Anterior cingulate cortex (tissue), 58 donors: Measurements from ENCODE around the gene NAALADL2.
"Not testable (repeated sequence)": the region's sequence is repeated elsewhere in the genome, so short reads cannot be mapped to it uniquely, and the experiment has no call there.

Experiments
- DNase-seq, 58 donors: peaks; one replicate each; lab custom pipeline; 2025; lab: John Stamatoyannopoulos, UW

Gene NAALADL2

DNA sequence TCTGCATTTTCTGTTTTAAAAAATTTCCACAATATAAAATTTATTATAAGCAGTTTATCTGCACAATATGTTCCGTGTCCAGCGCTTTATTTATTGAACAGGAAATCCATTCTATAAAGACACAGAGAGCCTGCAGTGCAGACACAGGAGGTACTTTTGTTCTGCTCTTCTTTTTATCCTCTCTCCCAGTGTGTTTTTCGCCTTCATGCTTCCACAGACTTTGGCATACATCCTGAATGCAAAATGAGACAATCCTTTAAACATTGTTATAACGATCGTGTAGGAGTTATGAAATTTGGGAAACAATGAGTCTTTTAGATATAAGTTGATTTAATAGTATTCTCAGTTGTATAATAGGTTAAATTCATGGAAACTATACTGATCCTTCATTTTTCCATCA, 749.2 kb downstream of the NAALADL2 start:
- peak in 1 of 58 donors; percentile 0 for DNase-seq

DNA sequence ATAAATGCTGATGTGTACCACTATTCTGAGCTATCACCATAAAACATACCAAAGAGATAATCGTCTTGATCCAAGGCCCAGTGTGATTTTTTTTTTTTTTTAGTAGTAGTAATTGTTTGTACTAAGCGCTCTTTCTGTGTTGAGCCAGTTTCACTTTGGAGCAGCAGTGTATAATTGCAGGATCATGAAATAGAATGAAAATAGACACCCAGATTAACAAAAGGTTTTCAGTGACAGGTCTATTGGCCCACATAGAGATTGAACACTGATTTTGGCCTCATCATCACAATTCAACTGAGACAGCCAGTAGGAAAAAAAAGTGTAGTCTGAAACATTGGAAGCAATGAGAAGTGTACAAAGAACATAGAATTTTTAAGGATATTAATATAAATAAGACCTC, 749.8 kb downstream of the NAALADL2 start:
- no peak for DNase-seq

DNA sequence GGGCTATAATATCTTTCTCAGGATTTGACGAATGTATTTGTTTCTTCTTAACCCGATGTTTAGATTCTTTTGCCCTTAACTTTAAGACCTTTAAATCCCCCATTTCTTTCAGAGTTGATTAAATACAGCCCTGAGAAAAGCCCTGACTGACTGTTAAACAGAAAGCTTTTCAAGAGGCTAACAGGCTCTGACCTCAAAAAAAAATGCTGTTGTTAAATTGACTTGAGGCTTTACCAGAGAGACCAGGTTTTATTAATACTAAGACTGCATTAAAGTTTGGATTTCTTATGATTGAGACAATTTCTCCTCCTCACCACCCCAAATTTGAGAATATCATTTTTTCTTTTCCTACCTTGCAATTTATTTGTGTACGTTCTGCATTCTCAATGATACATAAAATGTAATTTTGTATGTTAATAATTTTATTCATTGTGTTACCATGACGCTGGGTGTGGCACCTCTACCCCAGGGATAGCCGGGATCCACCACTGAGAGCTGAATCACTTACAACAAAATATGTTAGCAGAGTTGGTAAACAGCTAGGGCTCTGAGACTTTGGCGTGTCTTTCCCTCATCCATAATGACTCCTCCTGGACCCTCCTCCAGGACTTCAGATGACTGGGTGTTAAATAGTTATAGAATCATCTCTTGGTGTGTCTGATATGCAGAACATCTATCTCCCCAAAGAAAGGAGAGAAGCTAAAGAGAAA, 753.5 kb downstream of the NAALADL2 start:
- DNase-seq = no peak

DNA sequence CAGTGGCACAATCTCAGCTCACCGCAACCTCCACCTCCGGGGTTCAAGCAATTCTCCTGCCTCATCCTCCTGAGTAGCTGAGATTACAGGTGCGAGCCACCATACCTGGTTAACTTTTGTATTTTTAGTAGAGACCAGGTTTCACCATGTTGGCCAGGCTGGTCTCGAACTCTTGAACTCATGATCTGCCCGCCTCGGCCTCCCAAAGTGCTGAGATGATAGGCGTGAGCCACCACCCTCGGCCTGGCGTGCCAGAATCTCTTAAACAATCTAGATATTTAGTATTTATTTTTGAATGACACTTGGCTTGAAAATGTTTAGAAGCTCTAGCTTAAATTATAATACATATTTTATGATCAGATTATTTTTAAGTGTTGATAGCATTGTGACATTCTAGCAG, 755.0 kb downstream of the NAALADL2 start:
- not testable (repeated sequence) for DNase-seq

DNA sequence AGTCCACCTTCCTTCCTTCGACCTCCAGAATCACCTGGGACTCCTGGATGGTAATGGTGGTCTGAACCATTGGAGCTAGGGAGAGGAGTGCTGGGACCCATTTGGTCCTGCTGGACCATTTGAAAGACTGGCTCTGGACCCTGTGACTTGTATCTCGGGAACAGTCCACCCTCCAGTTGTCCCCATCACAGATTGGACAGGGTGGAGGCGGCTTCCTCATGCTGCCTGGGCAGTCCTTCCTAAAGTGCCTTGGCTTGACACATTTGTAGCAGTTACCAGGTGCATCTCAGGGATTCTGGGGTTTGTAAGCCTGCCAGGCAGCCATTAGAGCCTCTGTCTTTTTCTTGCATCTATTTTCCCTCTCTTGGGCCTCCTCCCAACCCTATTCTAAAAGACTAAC, 758.1 kb downstream of the NAALADL2 start:
- DNase-seq = no peak

DNA sequence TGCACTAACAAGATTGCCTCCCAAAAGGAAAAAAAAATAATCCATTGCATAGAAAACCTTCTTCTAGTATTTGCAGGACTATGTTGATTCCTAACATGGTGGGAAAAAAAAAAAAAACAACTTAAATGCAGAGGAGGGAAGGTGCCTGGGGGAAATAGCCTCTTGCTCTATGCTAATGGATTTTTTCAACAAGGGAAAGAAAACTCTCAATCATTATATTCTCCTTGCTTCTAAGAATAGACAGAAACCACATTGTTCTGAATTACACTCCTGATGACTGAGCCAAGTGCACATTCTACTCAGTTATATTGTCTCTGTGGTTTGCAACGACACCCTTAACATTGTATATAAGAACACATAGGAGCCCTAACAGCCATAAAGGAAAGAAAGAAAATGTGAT, 760.2 kb downstream of the NAALADL2 start:
- no peak for DNase-seq

DNA sequence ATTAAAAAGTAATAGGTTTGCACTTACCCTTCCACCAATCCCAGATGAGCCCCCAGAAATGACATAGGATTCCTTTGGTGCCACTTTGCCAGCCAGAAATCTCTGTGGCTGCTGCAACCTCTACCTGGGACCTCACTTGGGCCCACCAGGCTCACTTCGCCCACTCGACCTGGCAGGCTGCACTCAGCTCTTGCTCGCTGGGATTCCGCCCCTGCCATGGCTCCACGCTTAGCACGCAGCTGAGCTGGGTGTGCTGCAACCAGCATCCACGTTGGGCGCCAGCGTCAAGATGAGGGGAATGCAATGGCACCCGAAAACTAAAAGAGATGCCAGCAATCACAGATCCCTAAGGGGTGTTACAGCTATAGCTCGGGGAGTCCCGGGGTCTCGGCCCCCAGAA, 761.0 kb downstream of the NAALADL2 start:
- no peak for DNase-seq

DNA sequence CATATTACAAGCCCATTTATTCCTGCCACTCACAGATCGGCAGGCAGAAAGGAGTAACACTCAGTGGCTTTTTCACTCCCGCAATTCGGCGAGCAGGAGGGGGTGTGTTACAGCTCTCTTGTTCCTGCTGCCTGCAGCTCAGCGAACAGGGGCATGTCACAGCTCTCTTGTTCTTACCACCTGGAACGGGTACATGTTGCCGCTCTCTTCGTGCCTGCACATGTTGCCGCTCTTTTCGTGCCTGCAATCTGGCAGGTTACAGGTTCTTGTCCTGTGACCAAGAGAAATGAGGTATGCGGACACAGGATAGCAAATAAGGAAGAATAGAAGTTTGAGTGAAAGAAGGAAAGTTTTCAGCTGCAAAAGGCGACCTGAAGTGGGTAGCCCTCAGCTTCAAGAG, 761.4 kb downstream of the NAALADL2 start:
- DNase-seq = no peak

DNA sequence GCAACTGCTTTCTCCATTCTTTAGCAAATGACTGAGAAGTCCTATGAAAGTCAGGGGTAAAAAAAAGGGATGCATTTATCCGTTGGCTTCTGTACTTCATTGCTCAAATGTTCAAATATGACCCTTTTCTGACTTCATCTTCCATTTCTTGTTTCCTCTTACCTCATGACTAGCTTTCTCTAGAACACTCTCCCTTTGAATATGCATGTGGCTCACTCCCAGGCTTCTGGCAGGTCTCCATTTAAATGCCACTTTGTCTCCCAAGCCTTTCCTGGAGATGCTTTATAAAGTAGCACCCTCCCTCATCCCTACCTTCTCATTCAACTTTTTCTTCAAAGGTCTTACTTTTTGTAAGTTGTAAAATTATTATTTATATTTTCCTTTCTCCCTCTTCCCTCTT, 781.8 kb downstream of the NAALADL2 start:
- DNase-seq = no peak

DNA sequence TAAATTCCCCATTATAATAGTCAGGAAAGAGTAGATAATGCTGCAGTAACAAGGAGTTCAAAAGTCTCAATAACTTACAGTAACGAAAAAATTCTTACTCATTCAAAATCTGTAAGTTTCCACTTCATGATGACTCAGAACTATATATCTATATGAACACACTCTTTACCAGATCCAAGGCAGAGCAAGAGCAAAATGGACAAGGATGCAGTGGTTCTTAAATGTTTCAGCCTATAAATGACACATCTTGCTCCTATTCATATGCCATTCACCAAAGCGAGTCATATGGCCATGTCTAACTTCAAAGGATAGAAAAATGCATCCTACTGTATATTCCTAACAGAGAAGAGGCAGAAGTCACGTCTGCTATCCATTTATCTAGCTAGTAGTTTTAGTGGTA, 787.7 kb downstream of the NAALADL2 start:
- no peak for DNase-seq

DNA sequence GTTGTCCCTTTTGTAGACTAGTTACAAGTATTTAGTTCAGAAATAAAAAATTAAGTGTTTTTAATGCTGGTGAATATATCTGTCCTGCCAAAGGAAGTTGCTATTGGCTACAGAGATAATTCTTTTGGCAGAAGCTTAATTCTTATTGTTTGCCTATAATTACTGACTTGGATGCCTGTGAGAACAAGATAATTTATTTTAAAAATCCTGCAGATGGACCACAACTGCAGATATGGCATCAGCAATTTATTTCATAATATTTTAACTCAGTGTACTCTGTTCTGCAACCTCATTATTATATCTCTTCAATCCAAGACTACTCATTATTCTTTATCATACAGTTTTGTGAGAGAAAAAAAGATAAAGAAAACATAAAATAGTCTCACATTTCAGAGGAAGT, 789.8 kb downstream of the NAALADL2 start:
- DNase-seq = no peak

DNA sequence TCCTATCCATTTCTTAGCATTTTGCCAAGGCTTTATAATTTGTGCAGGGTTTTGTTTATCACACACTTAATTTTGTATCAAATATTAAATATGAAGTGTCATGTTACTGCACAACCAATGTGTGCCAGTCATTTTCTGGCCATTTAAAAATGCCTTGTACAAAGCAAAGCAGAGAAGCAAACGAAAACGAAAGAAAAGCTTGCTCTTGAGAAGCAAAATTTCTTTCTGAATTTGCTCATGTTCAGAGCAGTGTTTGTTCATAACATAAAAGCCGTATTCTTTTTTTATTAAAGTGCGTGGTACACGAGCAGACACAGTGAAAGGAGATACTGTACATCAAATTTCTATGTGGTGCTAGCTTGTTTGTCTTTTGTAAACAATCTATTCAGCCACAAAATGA, 792.6 kb downstream of the NAALADL2 start:
- no peak for DNase-seq

DNA sequence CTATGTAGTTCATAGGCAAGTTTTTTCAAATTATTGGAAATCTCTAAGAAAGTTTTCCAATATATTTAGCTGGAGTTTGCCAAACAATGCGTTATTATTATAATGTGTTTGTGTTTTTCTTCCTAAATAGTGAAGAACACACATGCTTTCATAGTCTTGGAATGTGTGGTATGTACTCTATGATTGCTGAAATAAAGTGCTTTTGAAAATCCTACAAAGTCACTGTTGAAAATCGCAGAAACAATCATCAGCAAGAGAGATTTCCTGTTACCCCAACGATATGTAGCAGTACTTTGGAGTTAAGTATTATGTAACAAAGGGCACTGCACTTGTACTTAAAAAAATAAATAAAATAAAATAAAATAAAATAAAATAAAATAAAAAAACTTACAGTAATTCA, 796.2 kb downstream of the NAALADL2 start:
- no peak for DNase-seq

DNA sequence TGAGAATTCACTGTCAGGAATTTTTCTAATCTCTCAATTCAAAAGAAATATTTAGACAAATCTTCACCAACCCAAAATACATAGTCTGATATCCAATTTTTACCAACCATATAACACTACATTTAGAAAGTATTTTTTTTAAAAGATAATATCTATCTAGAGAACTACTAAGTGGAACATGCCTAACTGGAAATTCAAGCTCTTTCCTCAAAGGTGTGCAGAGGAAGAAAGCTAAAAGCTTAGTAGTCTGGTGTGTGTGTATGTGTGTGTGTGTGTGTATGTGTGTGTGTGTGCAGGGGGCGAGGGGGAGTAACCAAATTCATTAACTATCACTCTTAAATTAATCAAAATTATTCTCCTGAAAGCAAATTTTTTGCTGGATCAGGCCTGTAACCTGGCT, 797.3 kb downstream of the NAALADL2 start:
- DNase-seq = no peak

DNA sequence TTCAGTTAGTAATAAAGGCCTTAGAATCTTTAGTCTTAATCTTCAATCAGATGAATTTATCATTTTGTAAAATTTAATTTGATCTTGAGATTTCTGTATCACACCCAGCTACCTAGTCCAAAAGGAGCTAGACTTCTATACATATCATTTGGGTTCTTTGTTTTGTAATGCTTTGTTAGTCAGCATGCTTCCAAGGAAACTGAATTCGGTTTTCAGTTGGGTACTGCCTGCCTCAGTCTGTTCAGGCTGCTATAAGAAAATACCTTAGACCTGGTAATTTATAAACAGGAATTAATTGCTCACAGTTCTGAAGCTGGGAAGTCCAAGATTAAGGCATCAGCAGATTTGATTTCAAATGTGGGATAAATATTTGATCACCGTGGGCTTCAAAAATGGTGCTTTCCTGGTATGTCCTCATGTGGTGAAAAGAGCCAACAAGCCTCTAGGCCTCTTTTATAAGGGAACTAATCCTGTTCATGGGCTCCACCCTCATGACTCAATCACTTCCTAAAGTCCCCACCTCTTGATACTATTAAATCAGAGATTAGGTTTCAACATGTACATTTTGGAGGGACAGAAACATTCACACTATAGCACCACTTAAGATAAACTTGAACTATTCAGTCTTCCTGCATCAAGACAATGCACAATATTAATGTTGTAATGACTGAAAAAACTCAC, 800.7 kb downstream of the NAALADL2 start:
- no peak for DNase-seq

DNA sequence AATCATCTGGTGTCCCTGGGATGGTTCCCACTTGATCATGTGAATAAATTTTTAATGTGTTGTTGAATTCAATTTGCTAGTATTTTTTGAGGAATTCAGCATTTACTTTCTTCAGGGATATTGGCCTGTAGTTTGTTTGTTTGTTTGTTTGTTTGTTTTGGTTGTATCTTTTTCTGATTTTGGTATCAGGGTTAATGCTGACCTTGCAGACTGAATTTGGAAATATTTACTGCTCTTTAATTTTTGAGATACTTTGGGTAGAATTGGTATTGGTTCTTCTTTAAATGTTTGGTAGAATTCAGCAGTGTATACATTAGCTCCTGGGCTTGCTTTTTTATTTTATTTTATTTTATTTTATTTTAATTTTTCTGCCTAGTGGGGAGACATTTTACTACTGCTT, 803.7 kb downstream of the NAALADL2 start:
- DNase-seq = no peak

DNA sequence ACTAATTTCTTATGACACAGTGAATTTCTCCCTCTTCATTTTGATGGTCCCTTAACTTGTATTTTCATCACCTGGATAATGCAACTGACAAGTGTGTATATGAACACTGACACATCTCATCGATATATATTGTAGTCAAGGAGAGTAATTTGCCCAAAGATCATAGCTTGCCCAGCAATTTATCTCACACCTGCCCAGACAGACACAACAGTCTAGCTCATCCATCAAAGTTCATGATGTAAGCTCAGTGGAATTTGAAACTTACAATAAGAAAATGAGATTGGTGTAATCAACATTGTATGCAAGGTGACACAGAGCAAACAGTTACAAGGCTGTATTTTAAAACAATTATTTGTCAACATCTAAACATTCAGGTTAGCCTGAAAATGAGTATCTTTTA, 805.8 kb downstream of the NAALADL2 start:
- no peak for DNase-seq

DNA sequence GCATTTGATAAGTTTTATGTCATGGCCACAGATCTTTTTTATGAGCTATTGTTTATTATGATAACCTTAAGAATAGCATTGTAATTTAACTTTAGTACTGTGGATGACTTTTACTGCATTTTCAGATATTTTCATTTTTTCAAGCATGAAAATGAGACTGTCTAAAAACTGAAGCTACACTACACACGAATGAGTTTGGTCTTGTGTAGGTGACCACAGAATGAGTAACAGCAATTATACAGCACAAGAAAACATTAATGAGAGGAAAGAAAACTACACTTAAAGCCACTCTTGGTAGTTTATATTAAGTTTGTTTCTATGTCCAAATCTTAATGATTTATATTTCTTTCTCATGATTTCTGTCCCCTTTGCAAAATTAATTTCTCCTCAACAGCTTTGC, 809.2 kb downstream of the NAALADL2 start:
- no peak for DNase-seq

DNA sequence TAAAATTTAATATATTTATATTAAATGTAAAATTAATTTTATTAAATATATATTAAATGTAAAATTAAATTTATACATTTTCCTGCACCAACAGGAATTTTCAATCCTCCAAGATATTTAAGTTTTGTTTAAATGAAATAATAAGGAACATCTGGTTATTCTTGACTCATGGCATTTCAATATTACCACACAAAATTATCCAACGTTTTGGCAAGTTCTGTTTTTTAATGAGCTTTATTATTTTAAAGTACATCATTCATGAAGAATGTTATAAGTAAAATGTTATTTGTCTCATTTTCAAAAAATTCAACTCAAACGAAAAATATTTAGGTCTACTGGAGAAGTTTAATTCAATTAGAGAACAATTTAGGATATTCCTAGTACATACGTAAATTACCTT, 811.4 kb downstream of the NAALADL2 start:
- DNase-seq = no peak

DNA sequence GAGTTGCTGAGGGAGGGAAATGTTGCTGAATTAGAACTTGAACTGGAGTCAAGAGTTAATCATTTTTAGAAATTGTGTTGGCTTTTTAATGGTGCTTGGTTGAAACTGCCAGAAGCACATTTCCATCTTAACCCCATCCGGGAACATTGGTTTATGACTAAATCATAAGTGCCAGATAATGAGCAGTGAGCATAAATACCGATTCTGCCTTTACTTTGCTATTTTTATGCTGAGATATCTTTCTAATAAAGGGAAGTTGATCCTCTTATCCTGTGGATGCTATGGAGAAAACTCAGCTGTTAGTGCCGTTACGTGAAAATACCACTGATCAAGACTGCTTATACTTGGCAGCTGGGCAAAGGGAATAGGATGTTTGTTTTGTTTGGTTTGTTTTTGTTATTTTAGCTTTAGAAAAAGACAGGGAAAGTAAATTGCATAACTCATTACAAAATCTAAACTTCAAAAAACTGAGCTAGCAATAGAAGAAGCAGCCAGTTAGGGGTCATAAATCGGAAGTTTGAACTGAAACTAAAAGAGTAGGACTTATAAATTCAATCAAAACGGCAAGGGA, 813.1 kb downstream of the NAALADL2 start:
- no peak for DNase-seq

DNA sequence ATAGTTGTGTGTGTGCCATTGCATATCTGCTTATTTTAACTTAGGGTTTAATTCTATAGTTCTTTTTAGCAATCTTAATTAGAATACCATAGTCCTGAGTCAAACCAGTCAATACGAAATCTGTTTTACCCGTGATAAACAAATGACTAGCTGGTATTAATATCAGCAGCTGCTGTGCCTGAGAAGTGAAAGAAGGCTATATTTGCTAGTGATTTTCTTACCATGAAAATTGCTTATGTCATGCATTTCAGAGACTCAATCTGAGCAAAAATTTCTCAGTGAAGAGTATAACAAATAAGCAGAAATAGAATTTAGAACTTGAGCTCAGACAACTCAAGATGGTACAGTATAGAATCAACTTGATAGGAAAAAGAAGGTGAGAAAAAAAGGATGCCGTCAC, 820.4 kb downstream of the NAALADL2 start:
- DNase-seq = no peak

DNA sequence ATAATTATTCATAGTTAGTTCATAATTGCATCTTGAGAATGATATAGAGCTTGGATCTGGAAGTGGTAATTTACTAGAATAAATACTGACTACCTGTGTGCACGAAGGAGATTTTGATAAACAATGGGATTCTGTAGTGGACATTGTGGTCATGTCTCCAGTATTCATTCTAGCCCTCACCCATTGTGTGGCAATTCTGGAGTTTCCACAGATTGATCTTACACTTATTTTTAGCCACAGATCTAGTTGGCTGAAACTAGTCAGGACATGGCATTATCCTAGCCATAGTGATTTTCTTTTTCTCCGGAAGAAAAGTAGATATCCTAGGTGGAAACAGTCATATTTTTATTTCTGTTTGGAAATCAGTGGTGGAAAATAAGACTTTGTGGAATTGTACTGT, 833.1 kb downstream of the NAALADL2 start:
- no peak for DNase-seq
